OCI-LY7 (cell line): ENCODE data around the gene COBLL1. TPM values are rescaled to one million over a fixed set of nuclear protein-coding genes. Genes with fewer than 3 reads are reported as not detected.

Experiments used
- BruUV-seq: library from RNA; stranded (reverse); fragments of 400-500 nt; replicated peaks from 2 replicates; lab custom pipeline; 2021; lab: Mats Ljungman, UMichigan
- CTCF ChIA-PET: fragments of 300-600 bp; sonication (Branson Sonifier 250); formaldehyde crosslinking; loops from one replicate; lab custom pipeline; 2022; ENCODE audit warnings: antibody characterized with exemption; ENCODE audit not compliant: unreplicated experiment; lab: Charles Lee
- POLR2A ChIA-PET: fragments of 300-600 bp; sonication (Branson Sonifier 250); formaldehyde crosslinking; loops from one replicate; lab custom pipeline; 2022; ENCODE audit warnings: antibody characterized with exemption; lab: Charles Lee
- DNase-seq: peaks from one replicate; pipeline ENCODE4 v3.0.0-alpha.2; 2015; ENCODE audit warnings: low spot score
- H2AFZ ChIP-seq: fragments of 200-600 bp; sonication (generic), shearing (Covaris generic); 2 replicates; pipeline ENCODE4 v1.6.1; 2014; ENCODE audit warnings: mild to moderate bottlenecking, antibody characterized with exemption, low read length, moderate library complexity
- H3K27ac ChIP-seq: fragments of 200-600 bp; sonication (generic); 2 replicates; pipeline ENCODE4 v1.5.1; 2014; ENCODE audit warnings: mixed run types, low read depth, mild to moderate bottlenecking, moderate library complexity, low read length, inconsistent platforms; ENCODE audit not compliant: poor library complexity, severe bottlenecking
- H3K36me3 ChIP-seq: fragments of 200-600 bp; sonication (generic); 2 replicates; pipeline ENCODE4 v1.6.1; 2014; ENCODE audit warnings: mild to moderate bottlenecking, antibody characterized with exemption, low read length, moderate library complexity, mixed read lengths; ENCODE audit not compliant: insufficient read depth
- H3K4me1 ChIP-seq: fragments of 200-600 bp; sonication (generic); 2 replicates; pipeline ENCODE4 v1.5.1; 2014; ENCODE audit warnings: mild to moderate bottlenecking, low read length; ENCODE audit not compliant: insufficient read depth, poor library complexity, severe bottlenecking
- H3K4me2 ChIP-seq: fragments of 200-600 bp; sonication (generic); 2 replicates; pipeline ENCODE4 v1.6.1; 2014; ENCODE audit warnings: mild to moderate bottlenecking, low read length
- H3K4me3 ChIP-seq: fragments of 200-600 bp; sonication (generic); 2 replicates; pipeline ENCODE4 v1.5.1; 2014; ENCODE audit warnings: mild to moderate bottlenecking, low read depth, low read length; ENCODE audit not compliant: poor library complexity, severe bottlenecking
- H3K79me2 ChIP-seq: fragments of 200-600 bp; sonication (generic); 2 replicates; pipeline ENCODE4 v1.6.1; 2016; ENCODE audit warnings: low read depth, mild to moderate bottlenecking, low read length, moderate library complexity, mixed read lengths; ENCODE audit not compliant: insufficient read depth
- H3K9me2 ChIP-seq: fragments of 200-600 bp; sonication (generic); 2 replicates; pipeline ENCODE4 v1.6.1; 2016; ENCODE audit warnings: mild to moderate bottlenecking, low read length, mixed read lengths; ENCODE audit not compliant: insufficient read depth
- H3K9me3 ChIP-seq: fragments of 200-600 bp; sonication (generic); 2 replicates; pipeline ENCODE4 v1.6.1; 2014; ENCODE audit warnings: mild to moderate bottlenecking, mixed run types, low read length, mixed read lengths
- H4K20me1 ChIP-seq: fragments of 200-600 bp; sonication (generic); 2 replicates; pipeline ENCODE4 v1.6.1; 2014; ENCODE audit warnings: mild to moderate bottlenecking, antibody characterized with exemption, low read length, moderate library complexity, mixed read lengths; ENCODE audit not compliant: insufficient read depth
- CTCF ChIP-seq: fragments of 200-600 bp; sonication (generic); conservative IDR thresholded peaks from 2 replicates; pipeline ENCODE4 v1.5.1; 2014; ENCODE audit warnings: mild to moderate bottlenecking, antibody characterized with exemption, low read length, moderate library complexity, mixed read lengths
- EZH2phosphoT487 ChIP-seq: fragments of 200-600 bp; sonication (generic); IDR thresholded peaks from 2 replicates; pipeline ENCODE4 v1.6.1; 2018; ENCODE audit warnings: low read depth, borderline replicate concordance, mild to moderate bottlenecking, mixed run types, antibody characterized with exemption, low read length, moderate library complexity, mixed read lengths
- intact Hi-C: fragments of 100-400 bp; cut with micrococcal nuclease; formaldehyde crosslinking; loops from one replicate; pipeline ENCODE4 v1.10.0; 2022; ENCODE audit not compliant: unreplicated experiment
- total RNA-seq, 2 experiments: library from RNA; depleted of rRNA in 1 of 2; stranded (reverse); fragments of >200 nt in 1 of 2; shearing (Covaris generic) in 1 of 2; gene quantifications; 2 replicates each; pipeline ENCODE4 v1.2.3, GENCODE V29; 2014 to 2022

The COBLL1 gene
- total RNA-seq, 2 experiments from 2014 or later = 0.79 to 40.7 TPM

- TF ChIP-seq EZH2phosphoT487 (no peak), CTCF (no peak)
- Histone ChIP-seq H3K4me1 (no peaks in the 10 kb centered on the region), H2AFZ (no peak overlapping the region), H3K4me3 (no peak overlapping the region), H3K9me2 (no peaks in the 10 kb centered on the region), H3K4me2 (no peak overlapping the region), H3K36me3 (no peaks in the 10 kb centered on the region), H3K79me2 (no peaks in the 10 kb centered on the region), H3K9me3 (no peaks in the 10 kb centered on the region), H3K27ac (no peak overlapping the region), H4K20me1 (no peaks in the 10 kb centered on the region)
- BruUV-seq = no TSS peak
- ChIA-PET POLR2A (interaction anchor here (0.8 to 5.9 kb wide), 4 partner anchors 9 to 190 kb away, joined by 3 to 49 read pairs (median 4); no protein-coding TSS in a partner anchor), CTCF (no interaction called here)
- no peak for DNase-seq
- intact Hi-C loops = no loop called here
Measured at GRCh38 chr2:164888592-164888991, 47.0 kb upstream of the COBLL1 start.

GRCh38 chr2:164887434-164888144 lies 46.0 kb upstream of the COBLL1 start:
- BruUV-seq = no TSS peak

More at GRCh38 chr2:164887434-164888144, 46.0 kb upstream of the COBLL1 start:
- H3K27ac ChIP-seq = no peak overlapping the region
- intact Hi-C loops = no loop called here
- no peak for DNase-seq
- no peaks in the 10 kb centered on the region for H3K4me1 ChIP-seq
- no peaks in the 10 kb centered on the region for H3K79me2 ChIP-seq
- no peak for TF ChIP-seq EZH2phosphoT487
- TF ChIP-seq CTCF = no peak
- CTCF ChIA-PET = no interaction called here
- no peaks in the 10 kb centered on the region for H3K9me3 ChIP-seq
- H2AFZ ChIP-seq = no peak overlapping the region
- no peaks in the 10 kb centered on the region for H3K9me2 ChIP-seq
- no peaks in the 10 kb centered on the region for H3K36me3 ChIP-seq
- H3K4me2 ChIP-seq = no peak overlapping the region
- no peaks in the 10 kb centered on the region for H4K20me1 ChIP-seq
- POLR2A ChIA-PET = interaction anchor here (0.9 kb wide), 1 partner anchor 10 kb away, joined by 5 read pairs; no protein-coding TSS in a partner anchor
- no peak overlapping the region for H3K4me3 ChIP-seq
